HL-60 (cell line): ENCODE results near the gene JAG1.

ENCODE experiments used
- DNase-seq, 2 experiments: peaks; one replicate each; pipeline ENCODE4 v3.0.0-alpha.2; 2010 to 2020; ENCODE audit warnings: low read depth in 1 of 2, low spot score in 1 of 2
- H3K27ac ChIP-seq: fragments of 250-450 bp; sonication (Bioruptor Pico); replicated peaks from 2 replicates; pipeline ENCODE4 v1.5.1; 2020; ENCODE audit warnings: mild to moderate bottlenecking, moderate library complexity
- H3K27me3 ChIP-seq: fragments of 250-450 bp; sonication (Bioruptor Pico); 2 replicates; pipeline ENCODE4 v1.5.1; 2021; ENCODE audit warnings: mild to moderate bottlenecking, moderate library complexity; ENCODE audit not compliant: insufficient read depth, poor library complexity, severe bottlenecking
- H3K4me3 ChIP-seq: replicated peaks from 2 replicates; pipeline ENCODE4 v1.5.1; 2011; ENCODE audit warnings: mild to moderate bottlenecking, control low read depth, low read length; ENCODE audit not compliant: insufficient read depth
- GABPA ChIP-seq: IDR thresholded peaks from 2 replicates; pipeline ENCODE4 v1.6.1; 2012; ENCODE audit warnings: low read depth
- POLR2AphosphoS5 ChIP-seq: IDR thresholded peaks from 2 replicates; pipeline ENCODE4 v1.6.1; 2012; ENCODE audit warnings: low read depth
- SPI1 ChIP-seq: IDR thresholded peaks from 2 replicates; pipeline ENCODE4 v1.6.1; 2012; ENCODE audit warnings: low read depth, mild to moderate bottlenecking, borderline replicate concordance
- TF ChIP-seq, protein P1 (sequence below): IDR thresholded peaks from one replicate; pipeline ENCODE4 v1.5.1; 2011; ENCODE audit warnings: low read length, control low read depth, inconsistent platforms; ENCODE audit not compliant: insufficient read depth
- TF ChIP-seq, protein P2 (sequence below): IDR thresholded peaks from 2 replicates; pipeline ENCODE4 v1.6.1; 2012; ENCODE audit warnings: low read depth; ENCODE audit not compliant: insufficient replicate concordance

Gene JAG1

DNA sequence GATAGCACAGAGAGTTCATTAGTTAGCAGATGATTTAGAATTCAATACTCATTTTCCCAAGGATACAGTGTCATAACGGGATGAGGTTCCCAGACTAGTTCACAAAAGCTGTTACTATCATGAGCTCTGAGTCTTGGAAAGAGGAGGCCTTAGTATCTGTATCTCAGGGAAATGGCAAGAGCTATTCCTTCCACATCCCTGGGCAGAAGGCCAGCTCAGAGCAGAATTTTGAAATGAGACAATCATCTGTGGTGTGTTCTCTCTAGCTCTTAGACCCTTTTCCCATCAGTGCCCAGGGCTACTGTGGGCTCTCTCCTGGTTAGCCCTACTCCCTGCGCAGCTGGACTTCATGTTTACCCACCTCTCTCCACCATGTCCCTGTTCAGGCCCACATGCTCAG is 64.5 kb downstream of the JAG1 start:
- TF ChIP-seq, protein P1, sequence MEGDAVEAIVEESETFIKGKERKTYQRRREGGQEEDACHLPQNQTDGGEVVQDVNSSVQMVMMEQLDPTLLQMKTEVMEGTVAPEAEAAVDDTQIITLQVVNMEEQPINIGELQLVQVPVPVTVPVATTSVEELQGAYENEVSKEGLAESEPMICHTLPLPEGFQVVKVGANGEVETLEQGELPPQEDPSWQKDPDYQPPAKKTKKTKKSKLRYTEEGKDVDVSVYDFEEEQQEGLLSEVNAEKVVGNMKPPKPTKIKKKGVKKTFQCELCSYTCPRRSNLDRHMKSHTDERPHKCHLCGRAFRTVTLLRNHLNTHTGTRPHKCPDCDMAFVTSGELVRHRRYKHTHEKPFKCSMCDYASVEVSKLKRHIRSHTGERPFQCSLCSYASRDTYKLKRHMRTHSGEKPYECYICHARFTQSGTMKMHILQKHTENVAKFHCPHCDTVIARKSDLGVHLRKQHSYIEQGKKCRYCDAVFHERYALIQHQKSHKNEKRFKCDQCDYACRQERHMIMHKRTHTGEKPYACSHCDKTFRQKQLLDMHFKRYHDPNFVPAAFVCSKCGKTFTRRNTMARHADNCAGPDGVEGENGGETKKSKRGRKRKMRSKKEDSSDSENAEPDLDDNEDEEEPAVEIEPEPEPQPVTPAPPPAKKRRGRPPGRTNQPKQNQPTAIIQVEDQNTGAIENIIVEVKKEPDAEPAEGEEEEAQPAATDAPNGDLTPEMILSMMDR, result no peak
- DNase-seq, result no peak
- no peak overlapping the region for H3K4me3 ChIP-seq
- no peak overlapping the region for H3K27ac ChIP-seq
- H3K27me3 ChIP-seq, result no peaks in the 10 kb centered on the region

DNA sequence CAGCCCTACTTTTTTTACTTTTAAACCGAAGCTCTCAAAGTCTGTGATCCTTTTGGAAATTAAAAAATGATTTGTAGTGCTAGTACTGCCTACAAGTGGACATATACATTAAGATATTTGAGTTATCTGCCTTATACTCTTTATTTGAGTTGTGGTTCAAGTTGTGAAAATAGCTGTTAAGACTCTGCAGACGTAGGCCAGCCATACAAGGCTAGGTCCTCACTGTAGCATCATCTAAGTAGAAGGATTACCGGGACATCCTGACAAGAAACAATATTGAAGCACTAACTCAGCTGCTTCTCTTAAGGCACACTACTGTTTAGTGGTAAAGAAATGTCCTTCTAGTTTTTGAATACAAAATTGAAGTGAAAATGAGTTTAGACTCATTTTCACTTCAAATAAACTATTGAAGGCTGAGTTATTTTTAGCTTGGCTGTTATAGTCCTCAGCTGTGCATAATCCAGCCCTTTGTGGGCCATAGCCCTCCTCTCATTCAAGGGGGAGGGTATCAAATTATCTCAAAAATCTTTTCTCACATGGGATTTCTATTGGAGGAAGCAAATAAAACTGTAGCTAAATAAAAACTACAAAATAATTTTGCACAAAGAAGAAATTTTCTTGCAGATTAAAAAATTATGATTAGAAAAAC is 68.1 kb downstream of the JAG1 start:
- no peak for DNase-seq
- H3K4me3 ChIP-seq, result no peak overlapping the region
- no peak overlapping the region for H3K27ac ChIP-seq
- no peaks in the 10 kb centered on the region for H3K27me3 ChIP-seq
- TF ChIP-seq GABPA (no peak), POLR2AphosphoS5 (no peak), SPI1 (no peak)
- TF ChIP-seq, protein P1, result no peak
- TF ChIP-seq, protein P2, sequence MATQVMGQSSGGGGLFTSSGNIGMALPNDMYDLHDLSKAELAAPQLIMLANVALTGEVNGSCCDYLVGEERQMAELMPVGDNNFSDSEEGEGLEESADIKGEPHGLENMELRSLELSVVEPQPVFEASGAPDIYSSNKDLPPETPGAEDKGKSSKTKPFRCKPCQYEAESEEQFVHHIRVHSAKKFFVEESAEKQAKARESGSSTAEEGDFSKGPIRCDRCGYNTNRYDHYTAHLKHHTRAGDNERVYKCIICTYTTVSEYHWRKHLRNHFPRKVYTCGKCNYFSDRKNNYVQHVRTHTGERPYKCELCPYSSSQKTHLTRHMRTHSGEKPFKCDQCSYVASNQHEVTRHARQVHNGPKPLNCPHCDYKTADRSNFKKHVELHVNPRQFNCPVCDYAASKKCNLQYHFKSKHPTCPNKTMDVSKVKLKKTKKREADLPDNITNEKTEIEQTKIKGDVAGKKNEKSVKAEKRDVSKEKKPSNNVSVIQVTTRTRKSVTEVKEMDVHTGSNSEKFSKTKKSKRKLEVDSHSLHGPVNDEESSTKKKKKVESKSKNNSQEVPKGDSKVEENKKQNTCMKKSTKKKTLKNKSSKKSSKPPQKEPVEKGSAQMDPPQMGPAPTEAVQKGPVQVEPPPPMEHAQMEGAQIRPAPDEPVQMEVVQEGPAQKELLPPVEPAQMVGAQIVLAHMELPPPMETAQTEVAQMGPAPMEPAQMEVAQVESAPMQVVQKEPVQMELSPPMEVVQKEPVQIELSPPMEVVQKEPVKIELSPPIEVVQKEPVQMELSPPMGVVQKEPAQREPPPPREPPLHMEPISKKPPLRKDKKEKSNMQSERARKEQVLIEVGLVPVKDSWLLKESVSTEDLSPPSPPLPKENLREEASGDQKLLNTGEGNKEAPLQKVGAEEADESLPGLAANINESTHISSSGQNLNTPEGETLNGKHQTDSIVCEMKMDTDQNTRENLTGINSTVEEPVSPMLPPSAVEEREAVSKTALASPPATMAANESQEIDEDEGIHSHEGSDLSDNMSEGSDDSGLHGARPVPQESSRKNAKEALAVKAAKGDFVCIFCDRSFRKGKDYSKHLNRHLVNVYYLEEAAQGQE, result no peak

DNA sequence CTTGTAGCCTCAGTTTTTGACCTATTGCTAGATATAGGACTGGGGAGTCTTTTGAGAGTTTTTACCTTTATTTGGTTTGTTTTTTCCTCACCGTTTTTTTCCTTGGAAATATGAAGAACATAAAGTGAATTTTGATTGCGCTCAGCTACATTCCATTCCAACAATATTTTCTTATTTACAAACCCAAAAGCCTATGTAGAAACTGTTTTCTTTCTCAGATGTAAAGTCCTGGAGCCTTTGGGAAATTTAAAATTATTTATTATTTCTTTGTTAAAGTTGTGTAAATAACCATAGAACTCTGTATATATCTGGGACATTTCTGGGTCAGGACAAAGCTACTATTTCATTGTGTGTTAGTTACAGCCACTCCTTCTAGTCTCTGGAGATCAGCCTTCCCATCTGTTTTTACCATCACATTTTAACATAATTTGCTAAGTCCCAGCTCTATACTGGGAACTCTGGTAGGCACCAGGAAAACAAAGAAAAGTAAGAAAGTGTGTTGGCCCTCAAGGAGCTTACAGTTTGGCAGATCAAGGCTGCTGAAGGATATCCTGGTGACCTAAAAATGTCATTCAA is 68.8 kb downstream of the JAG1 start:
- TF ChIP-seq, protein P2, result no peak
- TF ChIP-seq GABPA (no peak), POLR2AphosphoS5 (no peak), SPI1 (no peak)
- TF ChIP-seq, protein P1, result no peak
- H3K27me3 ChIP-seq, result no peaks in the 10 kb centered on the region
- no peak for DNase-seq
- no peak overlapping the region for H3K27ac ChIP-seq
- no peak overlapping the region for H3K4me3 ChIP-seq
